DMS79 treated with DMSO at 0.1 percent for 48 hours (cell line): ENCODE measurements around the gene NR2F2.
"Not testable (repeated sequence)": the region's sequence is repeated elsewhere in the genome, so short reads cannot be mapped to it uniquely, and the experiment has no call there.

ENCODE experiments used
- DNase-seq: peaks from one replicate; lab custom pipeline; 2025; lab: John Stamatoyannopoulos, UW

The NR2F2 gene

GRCh38 chr15:96367311-96368200, 37.1 kb downstream of the NR2F2 start:
- no peak for DNase-seq

GRCh38 chr15:96369351-96369750, 38.9 kb downstream of the NR2F2 start:
- DNase-seq = no peak

DNA sequence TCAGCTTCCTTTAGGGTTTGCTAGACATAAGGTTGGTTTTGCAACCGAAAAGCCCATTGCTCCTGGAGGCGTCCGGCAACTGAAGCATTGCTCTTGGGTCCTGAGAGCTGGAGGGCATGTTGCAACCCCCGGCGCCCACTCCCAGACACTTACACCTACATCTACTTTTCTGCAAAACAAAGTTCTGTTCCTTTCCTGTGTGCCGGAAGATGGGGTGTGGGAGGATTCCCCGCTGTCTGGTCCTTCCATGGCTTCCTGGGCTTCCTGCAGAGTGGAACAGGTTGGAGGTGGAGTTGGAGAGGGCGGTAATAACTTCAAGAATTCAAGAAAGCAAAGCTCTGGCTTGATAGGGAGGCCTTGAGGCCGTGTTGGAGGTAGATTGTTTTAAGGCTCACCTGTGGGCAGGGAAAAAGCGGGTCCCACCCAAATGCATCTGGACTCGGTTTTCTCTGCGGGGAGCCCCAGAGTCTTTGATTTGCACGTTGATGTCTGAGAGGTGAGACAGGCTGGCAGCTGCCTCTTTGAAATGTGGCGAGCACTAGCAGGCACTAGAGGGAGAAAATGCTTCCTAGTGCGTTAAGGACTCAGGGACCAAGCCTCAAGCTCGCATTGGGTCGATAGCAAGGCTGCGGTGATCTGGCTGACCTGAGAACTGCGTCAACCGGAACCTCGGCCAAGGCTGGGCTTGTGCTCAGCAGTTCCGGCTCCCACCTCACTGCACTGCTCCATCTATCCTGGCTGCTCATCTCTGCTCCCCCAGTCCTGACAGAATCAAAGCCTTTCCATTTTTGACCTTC, 39.5 kb downstream of the NR2F2 start:
- no peak for DNase-seq

- no peak for DNase-seq
Measured at GRCh38 chr15:96372554-96372953, 42.1 kb downstream of the NR2F2 start.

GRCh38 chr15:96374499-96374898, 44.0 kb downstream of the NR2F2 start:
- DNase-seq = no peak

DNA sequence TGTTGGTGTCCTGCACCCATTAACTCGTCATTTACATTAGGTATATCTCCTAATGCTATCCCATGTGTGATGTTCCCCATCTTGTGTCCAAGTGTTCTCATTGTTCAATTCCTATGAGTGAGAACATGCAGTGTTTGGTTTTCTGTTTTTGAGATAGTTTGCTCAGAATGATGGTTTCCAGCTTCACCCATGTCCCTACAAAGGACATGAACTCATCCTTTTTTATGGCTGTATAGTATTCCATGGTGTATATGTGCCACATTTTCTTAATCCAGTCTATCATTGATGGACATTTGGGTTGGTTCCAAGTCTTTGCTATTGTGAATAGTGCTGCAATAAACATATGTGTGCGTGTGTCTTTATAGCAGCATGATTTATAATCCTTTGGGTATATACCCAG, 49.1 kb downstream of the NR2F2 start:
- DNase-seq = not testable (repeated sequence)

DNA sequence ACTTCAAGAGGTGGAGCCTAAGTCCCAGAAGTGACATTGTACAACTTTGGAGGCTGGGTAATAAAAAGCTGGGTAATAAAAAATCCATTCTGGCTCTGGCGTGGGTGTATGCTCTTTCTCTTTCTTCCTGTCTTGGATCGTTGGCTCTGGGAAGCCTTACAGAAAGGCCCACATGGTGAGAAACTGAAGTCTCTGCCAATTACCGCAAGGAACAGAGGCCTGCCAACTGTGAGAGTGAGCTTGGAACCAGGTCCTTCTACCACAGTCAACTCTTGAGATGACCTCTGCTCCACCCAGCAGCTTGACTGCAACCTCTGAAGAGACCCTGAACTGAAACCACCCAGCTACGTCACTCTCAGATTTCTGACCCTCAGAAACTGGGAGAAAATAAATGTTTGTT, 51.0 kb downstream of the NR2F2 start:
- DNase-seq = no peak

GRCh38 chr15:96385195-96385594, 54.7 kb downstream of the NR2F2 start:
- DNase-seq = no peak

- DNase-seq = no peak
Measured at GRCh38 chr15:96388673-96389072, 58.2 kb downstream of the NR2F2 start.
